Mucosa of rectum (tissue), 2 donors: ENCODE measurements around the gene IL1RAPL2.
"Not testable (repeated sequence)": the region's sequence is repeated elsewhere in the genome, so short reads cannot be mapped to it uniquely, and the experiment has no call there.

Experiments used
- H3K27ac ChIP-seq, 2 donors: one replicate each; pipeline ENCODE4 v1.7.0; 2013; ENCODE audit warnings: inconsistent platforms in 2 of 2, low read depth in 2 of 2, low read length in 2 of 2
- H3K27me3 ChIP-seq, 2 donors: one replicate each; pipeline ENCODE4 v1.7.0; 2013; ENCODE audit warnings: low read length in 2 of 2; ENCODE audit not compliant: control insufficient read depth in 2 of 2, insufficient read depth in 2 of 2
- H3K36me3 ChIP-seq, 2 donors: one replicate each; pipeline ENCODE4 v1.7.0; 2013; ENCODE audit warnings: low read length in 2 of 2; ENCODE audit not compliant: control insufficient read depth in 2 of 2, insufficient read depth in 2 of 2
- H3K4me1 ChIP-seq, 2 donors: one replicate each; pipeline ENCODE4 v1.7.0; 2013; ENCODE audit warnings: low read length in 2 of 2, mild to moderate bottlenecking in 1 of 2; ENCODE audit not compliant: control insufficient read depth in 2 of 2, insufficient read depth in 2 of 2
- H3K4me3 ChIP-seq, 2 donors: one replicate each; pipeline ENCODE4 v1.7.0; 2013; ENCODE audit warnings: low read length in 2 of 2
- H3K9ac ChIP-seq, 2 donors: one replicate each; pipeline ENCODE4 v1.7.0; 2013; ENCODE audit warnings: low read length in 2 of 2, low read depth in 1 of 2, mild to moderate bottlenecking in 1 of 2
- H3K9me3 ChIP-seq, 2 donors: one replicate each; pipeline ENCODE4 v1.7.0; 2013; ENCODE audit warnings: low read length in 2 of 2; ENCODE audit not compliant: control insufficient read depth in 2 of 2
- donor health status: healthy.
- donor health status: Normal muscosa, but diverticular disease.

Gene IL1RAPL2

GRCh38 chrX:104988038-104988437 lies 422.0 kb downstream of the IL1RAPL2 start:
- Histone ChIP-seq H3K36me3 (no peaks in the 10 kb centered on the region), H3K4me3 (no peak overlapping the region), H3K9ac (no peak overlapping the region), H3K4me1 (no peaks in the 10 kb centered on the region), H3K9me3 (no peaks in the 10 kb centered on the region), H3K27me3 (no peaks in the 10 kb centered on the region), H3K27ac (no peak overlapping the region)

DNA sequence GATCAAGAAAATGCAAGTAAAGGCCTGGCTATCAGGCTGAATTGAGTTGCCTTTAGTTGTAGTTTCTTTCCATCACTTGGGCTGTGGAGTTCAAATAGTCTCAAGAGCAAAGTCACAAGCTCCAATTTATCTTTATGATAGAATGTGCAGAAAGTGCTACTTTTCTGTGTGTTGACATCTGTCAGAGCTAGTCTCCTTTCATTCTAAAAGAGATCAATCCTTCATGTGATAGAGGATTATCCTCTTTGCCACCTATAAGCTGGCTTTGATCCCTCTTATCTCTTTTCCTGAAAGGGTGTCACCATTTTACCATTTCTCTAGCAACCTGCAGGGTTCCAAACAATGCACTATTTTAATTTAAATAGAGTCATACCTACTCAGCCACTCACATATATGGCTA lies 429.5 kb downstream of the IL1RAPL2 start:
- Histone ChIP-seq H3K27me3 (no peaks in the 10 kb centered on the region), H3K9me3 (no peaks in the 10 kb centered on the region)

DNA sequence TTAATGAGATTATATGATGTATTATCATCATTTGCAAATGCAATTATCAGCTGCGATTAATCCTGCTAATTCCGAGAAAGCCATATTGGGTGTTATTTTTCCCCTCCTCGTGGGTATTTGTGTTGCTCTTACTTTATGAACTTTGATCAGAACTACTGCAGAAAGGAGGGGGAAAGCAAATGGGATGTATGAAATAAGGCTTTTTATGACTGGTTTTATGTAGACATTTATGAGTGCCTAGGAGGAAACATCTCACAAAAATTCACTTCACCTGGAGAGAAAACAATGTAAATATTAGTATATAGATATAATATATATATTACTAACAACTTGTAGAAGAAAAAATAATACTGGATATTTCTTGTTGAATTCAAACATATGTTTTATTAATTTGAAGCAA lies 440.1 kb downstream of the IL1RAPL2 start:
- no peaks in the 10 kb centered on the region for H3K36me3 ChIP-seq
- H3K4me3 ChIP-seq: no peak overlapping the region
- no peaks in the 10 kb centered on the region for H3K9me3 ChIP-seq
- H3K27ac ChIP-seq: no peak overlapping the region
- peaks cover 0 to 3% of the 10 kb centered on the region in 2 donors for H3K4me1 ChIP-seq
- H3K27me3 ChIP-seq: peaks cover 0 to 3% of the 10 kb centered on the region in 2 donors
- no peak overlapping the region for H3K9ac ChIP-seq

More for the DNA sequence above, 429.5 kb downstream of the IL1RAPL2 start:
- Histone ChIP-seq H3K36me3 (no peaks in the 10 kb centered on the region), H3K4me3 (no peak overlapping the region), H3K4me1 (no peaks in the 10 kb centered on the region), H3K9ac (no peak overlapping the region), H3K27ac (no peak overlapping the region)

DNA sequence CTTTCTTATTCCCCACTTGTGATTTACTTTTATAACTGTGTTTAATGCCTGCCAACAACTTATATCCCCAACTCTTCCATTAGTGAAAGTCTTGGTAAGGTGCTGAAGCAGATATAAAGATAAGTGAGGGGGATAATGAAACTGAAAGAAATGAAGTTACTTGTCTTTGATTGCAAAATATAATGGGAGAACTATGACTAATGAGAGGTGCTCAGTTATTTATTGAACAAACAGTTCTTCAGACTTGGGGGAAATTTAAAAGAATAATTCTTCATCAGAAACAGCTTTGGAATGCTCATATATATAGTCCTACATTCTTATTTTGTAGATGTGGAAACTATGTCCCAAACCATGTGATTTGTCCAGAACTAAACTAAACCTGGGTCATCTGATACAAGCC lies 441.0 kb downstream of the IL1RAPL2 start:
- Histone ChIP-seq H3K27ac (no peak overlapping the region), H3K4me1 (peaks cover 0 to 3% of the 10 kb centered on the region in 2 donors), H3K4me3 (no peak overlapping the region), H3K9ac (no peak overlapping the region), H3K27me3 (peaks cover 0 to 3% of the 10 kb centered on the region in 2 donors), H3K36me3 (no peaks in the 10 kb centered on the region), H3K9me3 (no peaks in the 10 kb centered on the region)

DNA sequence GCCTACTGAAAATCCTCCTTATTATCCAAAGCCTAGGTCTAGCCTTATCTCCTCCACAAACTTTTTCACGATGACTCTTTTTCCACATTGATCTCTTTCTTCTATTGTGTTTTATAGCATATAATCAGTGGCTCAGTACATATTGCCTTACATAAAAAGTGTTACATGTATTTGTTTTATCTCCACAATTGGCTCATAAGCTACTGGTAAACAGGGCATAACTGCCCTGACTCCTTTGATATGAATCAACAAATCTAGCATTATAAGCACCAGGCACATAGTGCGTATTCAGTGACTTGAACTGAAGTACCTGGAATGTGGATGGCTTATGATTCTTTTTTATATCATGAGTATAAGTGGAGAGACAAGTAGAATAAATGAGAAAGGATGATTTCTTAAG lies 447.7 kb downstream of the IL1RAPL2 start:
- no peaks in the 10 kb centered on the region for H3K9me3 ChIP-seq
- H3K27me3 ChIP-seq: no peaks in the 10 kb centered on the region
- no peaks in the 10 kb centered on the region for H3K36me3 ChIP-seq
- no peak overlapping the region for H3K27ac ChIP-seq
- no peak overlapping the region for H3K4me3 ChIP-seq
- H3K4me1 ChIP-seq: no peaks in the 10 kb centered on the region
- H3K9ac ChIP-seq: no peak overlapping the region

GRCh38 chrX:105017641-105018040 lies 451.6 kb downstream of the IL1RAPL2 start:
- H3K27ac ChIP-seq: no peak overlapping the region
- H3K9me3 ChIP-seq: no peaks in the 10 kb centered on the region
- no peaks in the 10 kb centered on the region for H3K27me3 ChIP-seq
- H3K4me3 ChIP-seq: no peak overlapping the region
- H3K36me3 ChIP-seq: no peaks in the 10 kb centered on the region
- no peaks in the 10 kb centered on the region for H3K4me1 ChIP-seq
- H3K9ac ChIP-seq: no peak overlapping the region

- Histone ChIP-seq H3K9me3 (no peaks in the 10 kb centered on the region), H3K4me3 (no peak overlapping the region), H3K4me1 (no peaks in the 10 kb centered on the region), H3K27ac (no peak overlapping the region), H3K36me3 (no peaks in the 10 kb centered on the region), H3K9ac (no peak overlapping the region), H3K27me3 (no peaks in the 10 kb centered on the region)
Observed at GRCh38 chrX:105018865-105019264, 452.9 kb downstream of the IL1RAPL2 start.

GRCh38 chrX:105028962-105029361 lies 463.0 kb downstream of the IL1RAPL2 start:
- not testable (repeated sequence) for H3K4me1 ChIP-seq, H3K27me3 ChIP-seq, H3K4me3 ChIP-seq, H3K36me3 ChIP-seq, H3K27ac ChIP-seq, H3K9me3 ChIP-seq, H3K9ac ChIP-seq

DNA sequence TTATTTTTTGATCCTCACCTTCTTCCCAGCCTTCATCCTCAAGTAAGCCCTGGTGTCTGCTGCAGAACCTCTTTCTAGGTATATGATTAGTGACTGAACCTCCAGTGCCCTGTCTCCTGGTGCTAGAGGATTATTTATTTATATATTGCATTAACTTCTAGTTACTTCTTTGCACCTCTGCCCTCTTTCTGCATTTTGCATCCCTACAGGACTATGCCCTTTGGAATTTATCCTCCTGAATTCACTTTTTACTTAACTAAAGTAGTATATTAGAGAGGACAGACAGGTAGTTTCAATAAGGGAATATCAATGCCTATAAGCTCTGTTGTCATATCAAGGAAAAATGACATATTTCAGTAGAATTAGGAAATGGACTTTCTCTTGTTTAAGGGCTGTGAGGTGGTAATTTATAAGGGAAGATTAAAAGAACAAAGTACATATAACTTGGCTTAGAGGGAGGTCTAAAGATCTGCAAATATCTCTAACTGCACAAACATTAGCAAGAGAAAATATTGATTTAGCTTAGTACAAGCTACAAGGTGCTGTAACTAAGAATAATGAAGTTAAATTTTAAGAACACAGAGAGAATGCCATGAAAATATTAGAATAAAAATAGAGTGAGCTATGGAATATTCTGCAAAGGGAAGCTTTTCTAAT lies 472.8 kb downstream of the IL1RAPL2 start:
- H3K9me3 ChIP-seq: no peaks in the 10 kb centered on the region
- H3K4me1 ChIP-seq: no peaks in the 10 kb centered on the region
- H3K4me3 ChIP-seq: no peak overlapping the region
- H3K27ac ChIP-seq: no peak overlapping the region
- H3K9ac ChIP-seq: no peak overlapping the region
- H3K27me3 ChIP-seq: no peaks in the 10 kb centered on the region
- H3K36me3 ChIP-seq: no peaks in the 10 kb centered on the region

DNA sequence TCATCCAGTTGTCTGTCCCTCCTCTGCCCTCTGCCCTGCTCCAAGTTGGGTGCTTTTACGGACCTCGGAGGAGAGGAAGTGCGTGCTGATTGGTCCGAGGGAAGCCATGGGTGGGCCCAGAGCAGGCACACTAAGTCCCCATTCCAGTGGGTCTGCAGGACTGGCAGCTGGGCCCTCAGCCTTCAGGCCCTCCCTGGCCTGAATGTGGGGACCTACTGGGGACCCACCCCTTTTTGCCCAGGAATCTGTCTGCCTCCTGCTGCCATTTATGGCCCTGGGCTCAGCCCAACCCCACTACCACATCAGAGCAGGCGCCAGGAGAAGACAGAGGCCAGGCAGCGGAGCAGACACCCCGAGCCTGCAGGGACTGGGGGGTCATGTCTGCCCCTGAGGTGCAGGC lies 484.9 kb downstream of the IL1RAPL2 start:
- Histone ChIP-seq H3K9ac (no peak overlapping the region), H3K4me1 (no peaks in the 10 kb centered on the region), H3K27me3 (no peaks in the 10 kb centered on the region), H3K9me3 (no peaks in the 10 kb centered on the region), H3K36me3 (no peaks in the 10 kb centered on the region), H3K4me3 (no peak overlapping the region), H3K27ac (no peak overlapping the region)

DNA sequence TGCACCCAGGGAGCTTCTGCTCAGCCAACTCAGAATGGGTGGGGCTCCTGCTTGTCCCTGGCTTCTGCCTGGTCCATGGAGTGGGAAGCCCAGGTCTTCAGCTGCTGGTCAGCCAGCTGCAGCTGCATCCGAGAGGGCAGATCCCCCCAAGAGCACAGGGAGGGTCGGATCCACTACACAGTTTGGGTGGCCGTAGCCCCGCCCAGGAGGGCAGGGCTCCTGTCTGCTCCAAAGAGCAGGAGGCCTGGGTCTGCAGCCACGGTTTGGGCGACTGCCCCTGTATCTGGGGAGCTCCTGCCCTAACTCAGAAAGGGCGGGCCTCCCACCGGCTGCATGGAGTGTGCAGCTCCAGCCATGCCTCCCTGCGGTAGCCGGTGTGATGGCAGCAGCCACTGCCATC lies 485.4 kb downstream of the IL1RAPL2 start:
- H3K27ac ChIP-seq: no peak overlapping the region
- H3K9ac ChIP-seq: no peak overlapping the region
- H3K27me3 ChIP-seq: no peaks in the 10 kb centered on the region
- H3K4me3 ChIP-seq: no peak overlapping the region
- no peaks in the 10 kb centered on the region for H3K36me3 ChIP-seq
- H3K9me3 ChIP-seq: no peaks in the 10 kb centered on the region
- no peaks in the 10 kb centered on the region for H3K4me1 ChIP-seq
